Upper lobe of left lung (tissue), 4 donors: ENCODE results near the gene GTSE1.

Experiments used
- EP300 ChIP-seq, 4 donors: sonication (generic); formaldehyde crosslinking; IDR thresholded peaks; one replicate each; pipeline ENCODE4 v1.5.1; 2017; ENCODE audit warnings: antibody characterized with exemption in 4 of 4, control low read depth in 2 of 4
- POLR2A ChIP-seq, 4 donors: fragments of 450-650 bp; IDR thresholded peaks; one replicate each; pipeline ENCODE4 v1.5.1; 2016 to 2017; ENCODE audit warnings: antibody characterized with exemption in 4 of 4, mild to moderate bottlenecking in 2 of 4
- POLR2AphosphoS5 ChIP-seq, 2 donors: sonication (generic); formaldehyde crosslinking; IDR thresholded peaks; one replicate each; pipeline ENCODE4 v1.5.1; 2017; ENCODE audit warnings: antibody characterized with exemption in 2 of 2
- TF ChIP-seq, protein P1 (sequence below), 6 experiments: fragments of 450-650 bp in 4 of 6; fragments of 200-600 bp in 2 of 6; sonication (generic) in 2 of 6; IDR thresholded peaks; one replicate each; pipeline ENCODE4 v1.5.1; 2016 to 2019; ENCODE audit warnings: antibody characterized with exemption in 6 of 6

DNA sequence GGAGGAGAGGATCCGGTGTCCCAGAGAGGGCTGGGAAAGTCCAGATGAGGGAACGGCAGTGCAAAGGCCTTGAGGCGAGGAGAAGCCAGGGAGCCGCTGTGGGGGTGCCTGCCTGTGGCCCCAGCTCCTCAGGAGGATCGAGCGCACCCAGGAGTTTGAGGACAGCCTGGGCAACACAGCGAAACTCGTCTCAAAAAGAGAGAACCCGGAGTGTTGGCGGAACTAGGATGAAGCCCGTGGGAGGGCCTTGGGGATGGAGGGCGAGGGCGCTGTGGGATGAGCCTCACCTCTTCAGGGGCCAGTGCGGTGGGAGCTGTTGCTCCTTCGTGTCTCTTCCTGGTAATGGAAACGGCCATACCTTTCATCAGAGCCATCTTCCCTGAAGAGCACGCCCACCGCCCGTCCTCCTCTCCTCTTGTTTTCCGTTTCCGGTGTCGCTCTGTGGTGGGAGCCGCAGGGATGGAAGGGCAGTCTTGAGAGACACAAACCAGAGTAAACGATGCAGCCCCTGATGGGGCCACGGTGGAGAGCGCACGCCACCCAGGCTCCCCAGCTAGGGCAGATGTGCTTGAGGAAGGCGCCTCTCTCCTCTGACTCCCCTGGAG, 54.6 kb downstream of the GTSE1 start:
- TF ChIP-seq EP300 (IDR thresholded peaks at IDR 0.05) = no peak
- TF ChIP-seq, protein P1, sequence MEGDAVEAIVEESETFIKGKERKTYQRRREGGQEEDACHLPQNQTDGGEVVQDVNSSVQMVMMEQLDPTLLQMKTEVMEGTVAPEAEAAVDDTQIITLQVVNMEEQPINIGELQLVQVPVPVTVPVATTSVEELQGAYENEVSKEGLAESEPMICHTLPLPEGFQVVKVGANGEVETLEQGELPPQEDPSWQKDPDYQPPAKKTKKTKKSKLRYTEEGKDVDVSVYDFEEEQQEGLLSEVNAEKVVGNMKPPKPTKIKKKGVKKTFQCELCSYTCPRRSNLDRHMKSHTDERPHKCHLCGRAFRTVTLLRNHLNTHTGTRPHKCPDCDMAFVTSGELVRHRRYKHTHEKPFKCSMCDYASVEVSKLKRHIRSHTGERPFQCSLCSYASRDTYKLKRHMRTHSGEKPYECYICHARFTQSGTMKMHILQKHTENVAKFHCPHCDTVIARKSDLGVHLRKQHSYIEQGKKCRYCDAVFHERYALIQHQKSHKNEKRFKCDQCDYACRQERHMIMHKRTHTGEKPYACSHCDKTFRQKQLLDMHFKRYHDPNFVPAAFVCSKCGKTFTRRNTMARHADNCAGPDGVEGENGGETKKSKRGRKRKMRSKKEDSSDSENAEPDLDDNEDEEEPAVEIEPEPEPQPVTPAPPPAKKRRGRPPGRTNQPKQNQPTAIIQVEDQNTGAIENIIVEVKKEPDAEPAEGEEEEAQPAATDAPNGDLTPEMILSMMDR (IDR thresholded peaks at IDR 0.05) = no peak
- TF ChIP-seq POLR2A (IDR thresholded peaks at IDR 0.05) = no peak
- TF ChIP-seq POLR2AphosphoS5 (IDR thresholded peaks at IDR 0.05) = no peak
